ENCODE results near the gene ALX3. TPM values are rescaled to one million over a fixed set of nuclear protein-coding genes. Genes with fewer than 3 reads are reported as not detected.

The ALX3 gene
- total RNA-seq, 1 experiment from 2014 or later = 0.15 TPM

GRCh38 chr1:110011527-110012041 is 58.9 kb downstream of the ALX3 start (continued):
- no peak for TF ChIP-seq PRDM15 (CRISPR knock-in tag; IDR thresholded peaks at IDR 0.05)
- TF ChIP-seq STAT6 (CRISPR knock-in tag; conservative IDR thresholded peaks at IDR 0.05; ENCODE audit: low read depth) = no peak
- TF ChIP-seq ARID4B (CRISPR knock-in tag; IDR thresholded peaks at IDR 0.05; ENCODE audit: borderline replicate concordance) = no peak
- no peak for TF ChIP-seq FOXP4 (CRISPR knock-in tag; IDR thresholded peaks at IDR 0.05)

Other genes with a start within 250 kb of the ALX3 start
- gene CSF1, start 159.8 kb downstream of the ALX3 start, total RNA-seq (2021) = 2.5 to 3.3 TPM (median 3.0 TPM) in 3 replicates
- 92.1 to 99.4 TPM (median 98.6 TPM) in 3 replicates for gene AHCYL1, start 85.9 kb downstream of the ALX3 start, total RNA-seq (2021)
- gene STRIP1, start 36.0 kb downstream of the ALX3 start, total RNA-seq (2021) = 36.8 to 42.8 TPM (median 38.2 TPM) in 3 replicates
- 0.11 TPM in 1 of 3 replicates, not detected in the others for gene UBL4B, start 41.8 kb upstream of the ALX3 start, total RNA-seq (2021)
- 0.09 to 0.24 TPM (median 0.16 TPM) in 3 replicates for gene SLC6A17, start 79.8 kb upstream of the ALX3 start, total RNA-seq (2021)
- 19.9 to 21.9 TPM (median 21.9 TPM) in 3 replicates for gene KCNC4, start 139.6 kb upstream of the ALX3 start, total RNA-seq (2021)

All from WTC11 (cell line).